Erythroblast (primary cell): Measurements from ENCODE around the gene ZNF10.

Source experiments
- GATA1 ChIP-seq: IDR thresholded peaks from 2 replicates; pipeline ENCODE4 v1.6.1; 2011; ENCODE audit warnings: low read depth, mild to moderate bottlenecking, control low read depth, low read length, moderate library complexity
- POLR2A ChIP-seq: IDR thresholded peaks from 2 replicates; pipeline ENCODE4 v1.6.1; 2011; ENCODE audit warnings: mild to moderate bottlenecking, low read length

- TF ChIP-seq POLR2A (no peak), GATA1 (no peak)
These were observed 47.1 kb upstream of the ZNF10 start for GRCh38 chr12:133083345-133083744.
